HG03103 (cell line): ENCODE measurements around the gene FAM120A.

Experiments used
- ATAC-seq: cut with Tn5 transposase; IDR thresholded peaks from one replicate; pipeline ENCODE4 v1.9.1; 2021; ENCODE audit warnings: low read depth; ENCODE audit not compliant: unreplicated experiment

The FAM120A gene

GRCh38 chr9:93590609-93591234 lies 139.2 kb downstream of the FAM120A start:
- no peak for ATAC-seq

- ATAC-seq: no peak
These were observed 140.0 kb downstream of the FAM120A start for GRCh38 chr9:93591301-93592007.

- no peak for ATAC-seq
These were observed 140.6 kb downstream of the FAM120A start for GRCh38 chr9:93592008-93592642.

- no peak for ATAC-seq
These were observed 141.1 kb downstream of the FAM120A start for GRCh38 chr9:93592643-93593021.

GRCh38 chr9:93593144-93593658 lies 141.7 kb downstream of the FAM120A start:
- no peak for ATAC-seq

GRCh38 chr9:93594041-93594756 lies 142.7 kb downstream of the FAM120A start:
- no peak for ATAC-seq

- no peak for ATAC-seq
These were observed 144.0 kb downstream of the FAM120A start for GRCh38 chr9:93595461-93595860.

GRCh38 chr9:93595861-93596365 lies 144.4 kb downstream of the FAM120A start:
- no peak for ATAC-seq

GRCh38 chr9:93596399-93596798 lies 144.9 kb downstream of the FAM120A start:
- no peak for ATAC-seq

- no peak for ATAC-seq
These were observed 145.7 kb downstream of the FAM120A start for GRCh38 chr9:93597142-93597706.

GRCh38 chr9:93597871-93598646 lies 146.6 kb downstream of the FAM120A start:
- ATAC-seq: no peak

GRCh38 chr9:93598647-93599241 lies 147.3 kb downstream of the FAM120A start:
- ATAC-seq: no peak

- no peak for ATAC-seq
These were observed 148.3 kb downstream of the FAM120A start for GRCh38 chr9:93599571-93600403.

- no peak for ATAC-seq
These were observed 149.0 kb downstream of the FAM120A start for GRCh38 chr9:93600504-93600903.

GRCh38 chr9:93601063-93601462 lies 149.6 kb downstream of the FAM120A start:
- ATAC-seq: no peak

- no peak for ATAC-seq
These were observed 150.2 kb downstream of the FAM120A start for GRCh38 chr9:93601666-93602065.

- no peak for ATAC-seq
These were observed 151.5 kb downstream of the FAM120A start for GRCh38 chr9:93603011-93603410.

- no peak for ATAC-seq
These were observed 152.4 kb downstream of the FAM120A start for GRCh38 chr9:93603906-93604326.
